Pons (tissue), 1 donor: ENCODE results near the gene SHISAL1.

ENCODE experiments used
- DNase-seq: peaks from one replicate; pipeline ENCODE4 v3.0.0-alpha.2; 2016; ENCODE audit warnings: low spot score

Gene SHISAL1

DNA sequence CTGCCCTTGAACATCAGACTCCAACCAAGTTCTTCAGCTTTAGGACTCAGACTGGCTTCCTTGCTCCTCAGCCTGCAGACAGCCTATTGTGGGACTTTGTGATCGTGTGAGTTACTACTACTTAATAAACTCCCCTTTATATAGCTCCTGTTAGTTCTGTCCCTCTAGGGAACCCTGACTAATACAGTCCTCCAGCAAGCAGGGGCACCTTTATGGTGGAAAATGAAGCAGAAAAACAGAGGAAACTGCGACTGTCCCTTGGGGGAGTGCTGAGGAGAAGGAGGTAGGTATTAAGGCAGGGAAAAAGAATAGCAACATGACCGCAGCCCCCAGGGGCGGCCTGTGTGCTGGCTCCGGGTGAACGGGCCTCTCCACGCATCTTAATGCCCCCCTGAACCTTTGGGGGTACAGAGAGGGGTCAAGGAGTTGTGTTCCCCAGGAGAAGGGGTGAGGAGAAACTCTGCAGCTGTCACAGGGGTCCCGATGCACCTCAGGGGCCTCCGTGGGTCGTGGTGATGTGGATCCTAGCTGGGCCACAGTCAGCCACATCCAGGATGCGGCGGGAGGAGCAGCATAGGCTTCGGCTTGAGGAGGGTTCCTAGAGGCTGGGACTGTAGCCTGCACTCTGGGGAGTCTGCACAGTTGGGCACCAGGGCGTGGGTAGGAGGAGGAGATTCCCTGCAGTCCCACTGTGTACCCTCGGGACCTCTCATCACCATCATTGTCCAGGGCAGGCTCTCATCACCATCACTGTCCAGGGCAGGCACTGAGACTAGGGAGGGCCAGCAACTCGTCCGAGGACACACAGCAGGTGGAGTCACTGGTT, 34.3 kb downstream of the SHISAL1 start:
- DNase-seq: no peak

DNA sequence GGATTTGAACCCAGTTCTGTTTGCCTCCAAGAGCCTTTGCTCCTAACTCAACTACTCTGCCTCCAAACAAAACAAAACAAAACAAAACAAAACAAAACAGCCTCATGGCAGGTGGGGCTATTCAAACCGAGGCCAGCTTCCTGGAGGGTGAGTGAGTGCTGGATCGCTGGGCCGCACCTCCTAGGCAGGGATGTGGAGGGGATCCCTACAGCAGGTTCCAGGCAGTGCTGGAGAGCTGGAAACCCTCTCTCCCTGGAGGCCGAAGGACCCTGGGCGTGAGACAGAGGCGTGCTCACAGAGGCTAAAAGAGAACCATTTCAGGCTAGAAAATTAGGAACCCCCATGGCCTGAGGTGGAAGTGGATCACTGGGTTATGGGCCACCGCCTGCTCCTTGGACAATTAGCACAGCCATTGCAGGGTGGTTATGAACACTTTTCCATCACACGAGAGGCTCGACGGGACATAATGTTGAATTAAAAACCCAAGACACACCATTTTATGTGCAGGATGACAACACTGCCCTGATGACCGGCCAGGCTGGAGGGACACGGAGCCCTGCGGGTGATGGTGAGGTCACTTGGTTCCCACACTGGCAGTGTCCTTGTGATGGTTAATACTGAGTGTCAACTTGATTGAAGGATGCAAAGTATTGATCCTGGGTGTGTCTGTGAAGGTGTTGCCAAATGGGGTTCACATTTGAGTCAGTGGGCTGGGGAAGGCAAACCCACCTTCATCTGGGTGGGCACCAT, 35.2 kb downstream of the SHISAL1 start:
- no peak for DNase-seq

- DNase-seq: no peak
Measured at GRCh38 chr22:44276706-44277356, 35.9 kb downstream of the SHISAL1 start.

GRCh38 chr22:44276041-44276440, 36.7 kb downstream of the SHISAL1 start:
- no peak for DNase-seq

DNA sequence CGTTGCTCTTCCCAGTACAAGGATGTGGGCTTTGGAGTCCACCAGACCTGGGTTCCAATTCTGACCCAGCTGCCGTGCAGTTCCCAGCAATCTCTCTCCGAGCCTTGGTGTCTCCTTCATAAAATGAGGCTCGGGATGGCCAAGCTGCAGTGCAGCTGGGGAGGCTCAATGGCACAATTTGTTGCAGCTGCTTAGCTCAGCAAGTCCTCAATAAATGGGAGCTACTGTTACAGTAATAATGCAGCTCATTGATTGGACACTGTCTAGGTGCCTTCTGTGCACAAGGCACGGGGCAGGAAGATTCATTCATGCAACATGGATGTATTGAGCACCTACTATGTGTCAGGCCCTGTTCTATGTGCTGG, 37.1 kb downstream of the SHISAL1 start:
- peak; percentile 12 for DNase-seq

DNA sequence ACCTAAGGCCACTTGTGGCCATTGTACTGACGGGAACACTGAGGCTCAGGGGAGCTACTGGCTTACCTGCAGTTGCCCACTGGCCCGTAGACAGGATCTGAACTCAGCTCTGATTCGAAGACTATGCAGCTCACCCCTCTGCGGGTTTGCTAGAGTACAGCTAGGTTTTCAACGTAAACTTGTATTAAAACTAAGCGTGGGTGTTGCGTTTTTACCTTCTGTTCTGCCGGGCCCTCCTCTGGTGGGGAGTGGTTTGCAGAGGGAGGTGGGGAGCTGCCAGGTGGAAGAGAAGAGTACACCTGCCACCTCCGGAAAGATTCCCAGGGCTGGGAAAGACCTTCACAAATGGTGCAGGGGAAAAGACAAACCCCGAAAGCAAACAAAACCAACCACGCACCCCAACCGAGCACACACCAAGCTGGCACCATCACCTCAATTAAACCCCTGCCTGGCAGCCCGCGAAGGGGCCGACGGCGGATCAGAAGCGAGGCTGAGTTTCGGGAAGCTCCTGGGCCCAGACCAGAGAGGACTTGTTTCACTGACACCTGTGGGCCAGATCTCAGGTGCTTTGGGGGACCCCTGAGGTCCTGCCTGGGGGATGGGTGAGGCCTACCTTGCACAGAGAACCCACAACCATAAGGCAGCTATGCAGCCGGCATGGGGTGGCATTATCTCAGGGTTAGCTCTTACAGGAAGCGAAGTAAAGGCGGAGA, 37.7 kb downstream of the SHISAL1 start:
- no peak for DNase-seq

- DNase-seq: no peak
Measured at GRCh38 chr22:44273175-44273574, 39.6 kb downstream of the SHISAL1 start.

DNA sequence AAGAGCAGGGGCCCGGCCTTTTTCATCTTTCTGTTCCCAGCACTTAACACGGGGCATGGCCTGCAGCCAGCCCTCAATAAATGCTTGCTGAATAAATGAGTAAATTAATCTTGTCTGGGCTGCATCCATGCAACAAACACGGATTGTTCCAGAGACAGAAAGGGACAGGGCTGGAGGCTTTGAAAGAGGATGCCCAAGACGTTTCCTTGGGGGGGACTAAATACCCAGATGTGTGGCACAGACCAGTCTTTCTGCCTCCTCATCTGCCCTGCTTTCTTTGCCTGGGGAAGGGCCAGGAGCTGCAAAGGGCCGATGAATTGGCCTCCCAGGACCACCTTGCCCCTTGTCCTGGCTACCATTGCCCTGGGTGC, 40.4 kb downstream of the SHISAL1 start:
- peak; percentile 49 for DNase-seq

GRCh38 chr22:44271732-44272400, 40.9 kb downstream of the SHISAL1 start:
- DNase-seq: no peak

DNA sequence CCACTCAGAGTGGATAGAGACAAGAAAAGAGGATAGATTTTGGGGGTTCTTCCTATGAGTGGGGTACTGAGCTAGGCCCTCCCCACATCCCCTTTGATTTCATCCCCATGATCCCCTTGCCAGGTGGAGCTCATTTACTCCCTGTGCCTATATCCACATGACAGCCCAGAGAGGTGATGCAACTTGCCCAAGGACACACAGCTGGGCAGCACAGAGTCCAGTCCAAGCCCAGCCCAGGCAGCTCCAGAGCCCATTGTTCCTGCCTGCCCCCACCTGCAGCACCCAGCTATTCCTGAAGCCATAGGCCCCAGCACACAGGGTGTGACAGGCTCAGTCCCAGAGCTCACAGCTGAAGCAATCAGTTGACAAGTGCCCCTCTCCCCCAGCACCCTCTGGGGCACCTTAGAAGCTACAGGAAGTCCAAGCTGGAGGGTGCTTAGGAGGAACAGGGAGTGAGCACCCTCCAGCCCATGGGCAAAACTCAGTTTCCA, 41.7 kb downstream of the SHISAL1 start:
- no peak for DNase-seq

DNA sequence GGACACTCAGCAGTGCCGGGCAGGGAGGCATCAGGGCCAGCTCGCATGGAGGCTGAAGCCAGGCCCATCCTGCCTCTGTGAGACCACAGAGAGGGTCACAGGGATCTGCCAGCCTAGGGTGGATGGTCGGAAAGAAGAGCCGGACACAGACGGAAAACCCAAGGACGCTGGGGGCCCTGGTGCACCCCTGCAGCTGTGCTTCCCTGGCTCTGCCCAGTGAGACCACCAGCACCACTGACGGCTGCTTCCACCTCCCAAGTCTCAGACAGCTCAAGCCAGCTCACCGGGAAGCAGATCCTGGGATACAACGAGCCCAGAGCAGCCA, 42.2 kb downstream of the SHISAL1 start:
- DNase-seq: no peak

GRCh38 chr22:44269757-44270555, 42.8 kb downstream of the SHISAL1 start:
- DNase-seq: no peak

GRCh38 chr22:44269117-44269498, 43.6 kb downstream of the SHISAL1 start:
- DNase-seq: no peak

DNA sequence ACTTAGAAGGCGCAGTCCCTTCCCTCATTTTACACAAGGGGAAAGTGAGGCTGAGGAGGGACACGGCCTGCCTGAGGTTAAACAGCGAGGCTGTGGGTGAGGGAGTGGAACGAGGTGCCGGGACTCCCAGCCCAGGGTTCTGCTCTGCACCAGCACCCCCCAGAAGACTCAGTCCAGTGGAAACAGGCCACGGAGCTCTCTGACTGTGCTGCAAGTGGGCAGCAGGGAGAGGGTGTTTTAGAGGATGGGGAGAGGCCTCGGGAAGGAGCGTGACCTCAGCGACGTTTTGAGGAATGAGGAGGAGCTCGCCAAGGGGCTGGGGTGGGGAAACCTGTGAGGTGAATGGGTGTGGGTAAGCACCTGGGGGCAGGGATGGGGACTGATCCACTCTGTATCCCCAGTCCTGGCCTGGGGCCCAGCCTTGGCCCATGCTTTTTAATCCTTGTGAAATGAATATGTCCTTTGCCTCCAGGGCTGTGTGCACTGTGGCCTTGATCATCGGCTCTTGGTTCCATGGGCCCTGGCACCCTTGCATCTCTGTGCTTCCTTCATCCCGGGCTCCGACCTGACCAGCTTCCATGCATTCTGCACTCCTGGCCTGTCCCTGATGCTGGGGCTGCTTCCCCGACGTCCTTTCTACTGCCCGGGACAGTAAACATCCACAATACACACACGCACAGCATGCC, 44.2 kb downstream of the SHISAL1 start:
- no peak for DNase-seq

DNA sequence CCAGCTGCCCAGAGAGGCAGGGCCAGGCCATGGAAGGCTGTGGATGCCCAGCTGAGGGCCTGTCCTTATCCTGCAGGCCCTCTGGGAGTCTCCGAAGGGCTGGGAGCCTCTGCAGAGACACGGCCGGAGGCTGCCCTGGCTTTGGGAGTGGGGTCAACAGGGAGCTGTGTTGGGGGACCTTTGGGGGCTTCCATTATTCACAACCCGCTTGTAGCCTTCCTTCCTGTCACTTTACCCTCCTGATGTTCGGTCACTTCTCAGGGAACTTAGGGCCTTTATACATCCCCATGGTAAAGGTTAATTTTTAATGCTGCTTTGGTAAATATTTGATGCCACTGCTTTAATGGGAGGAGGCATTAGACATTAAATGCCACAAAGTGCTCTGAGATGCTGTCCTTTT, 44.9 kb downstream of the SHISAL1 start:
- no peak for DNase-seq

DNA sequence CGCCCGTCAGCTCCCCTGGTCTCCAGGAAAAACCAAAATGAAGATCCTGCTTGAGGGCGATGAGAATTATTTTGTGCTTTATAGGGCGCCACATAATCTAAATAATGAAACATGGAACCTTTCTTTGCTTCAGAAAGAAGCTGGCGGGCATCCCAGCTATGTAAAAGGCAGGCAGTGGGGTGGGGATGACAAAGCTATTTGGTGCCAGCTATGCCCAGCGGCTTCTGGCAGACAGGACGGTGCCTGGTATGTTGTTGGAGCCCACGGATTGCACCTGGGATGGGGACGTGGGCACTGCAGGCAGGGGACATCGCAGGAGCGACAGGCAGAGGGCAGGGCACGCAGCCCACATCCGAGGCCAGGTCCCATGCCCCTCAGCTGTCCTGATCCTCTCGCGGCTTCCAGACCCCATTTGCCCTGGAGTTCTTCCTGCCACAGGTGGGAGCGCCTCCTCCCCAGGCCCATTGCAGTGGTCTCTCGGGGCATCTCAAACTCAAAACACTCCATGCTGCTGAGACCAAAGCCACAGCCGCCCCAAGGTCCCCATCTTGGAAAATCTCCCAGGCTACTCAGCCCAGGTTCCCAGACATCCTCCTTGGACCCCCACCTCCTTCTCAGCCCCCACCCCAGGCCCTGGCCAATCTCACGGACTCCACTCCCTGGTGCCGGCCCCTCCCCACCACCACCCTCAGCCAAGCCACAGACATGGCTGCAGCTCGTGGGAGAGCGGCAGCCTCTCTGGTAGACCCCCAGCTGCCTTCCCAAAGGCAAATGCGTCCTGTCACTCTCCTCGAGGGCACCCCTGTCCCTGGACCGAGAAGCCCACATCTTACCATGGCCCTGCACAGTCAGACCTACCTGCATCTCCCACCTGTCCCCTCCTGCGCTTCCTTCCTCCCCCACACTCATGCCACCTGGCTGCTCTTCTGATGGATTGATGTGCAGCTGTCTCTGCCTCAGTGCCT, 45.7 kb downstream of the SHISAL1 start:
- DNase-seq: no peak

DNA sequence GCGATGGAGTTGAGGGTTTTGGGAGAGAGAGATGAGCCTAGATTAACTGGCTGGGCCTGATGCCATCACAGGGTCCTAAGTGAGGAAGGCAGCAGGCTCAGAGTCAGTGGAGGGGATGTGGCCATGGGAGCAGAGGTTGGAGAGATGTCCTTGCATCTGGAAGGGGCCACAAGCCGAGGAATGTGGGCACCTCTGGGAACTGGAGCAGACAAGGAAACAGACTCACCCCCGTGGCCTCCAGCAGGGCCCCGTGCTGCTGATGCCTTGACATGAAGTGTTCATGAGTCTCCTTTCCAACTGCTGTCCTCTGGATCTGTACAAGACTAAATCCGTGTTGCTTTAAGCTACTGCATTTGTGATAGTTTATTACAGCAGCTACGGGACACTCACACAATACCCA, 49.2 kb downstream of the SHISAL1 start:
- DNase-seq: no peak

GRCh38 chr22:44261861-44262595, 50.7 kb downstream of the SHISAL1 start:
- DNase-seq: no peak
